ENCODE data around the gene OR10A6.

GRCh38 chr11:7893796-7894195 is 37.3 kb downstream of the OR10A6 start:
- TF ChIP-seq CTCF (IDR thresholded peaks at IDR 0.05; ENCODE audit: poor library complexity) (no peak), EZH2phosphoT487 (IDR thresholded peaks at IDR 0.05; ENCODE audit: low read depth, severe bottlenecking, unreplicated experiment) (no peak), EZH2 (IDR thresholded peaks at IDR 0.05; ENCODE audit: borderline replicate concordance) (no peak)

Measured in hepatocyte (in vitro differentiated cells).